Epithelial cell of proximal tubule (primary cell): ENCODE results near the gene LYVE1. TPM values are rescaled to one million over a fixed set of nuclear protein-coding genes. Genes with fewer than 3 reads are reported as not detected.
A peak's percentile ranks its signal among the peaks of the same experiment; 100 is the strongest.

ENCODE experiments used
- DNase-seq: peaks from one replicate; pipeline ENCODE4 v3.0.0-alpha.2; 2011; ENCODE audit warnings: low read depth
- H3K4me3 ChIP-seq: 2 replicates; pipeline ENCODE4 v1.5.1; 2011; ENCODE audit warnings: low read depth, mild to moderate bottlenecking, low read length
- total RNA-seq: library from RNA; depleted of rRNA; stranded (reverse); fragments of >200 nt; gene quantifications from 2 replicates; pipeline ENCODE4 v1.2.3, GENCODE V29; 2015
- TF ChIP-seq, protein P1 (sequence below): conservative IDR thresholded peaks from 2 replicates; pipeline ENCODE4 v1.5.1; 2012; ENCODE audit warnings: low read depth, mild to moderate bottlenecking, low read length

Gene LYVE1
- total RNA-seq, 1 donor from 2014 or later = 0.35 TPM

DNA sequence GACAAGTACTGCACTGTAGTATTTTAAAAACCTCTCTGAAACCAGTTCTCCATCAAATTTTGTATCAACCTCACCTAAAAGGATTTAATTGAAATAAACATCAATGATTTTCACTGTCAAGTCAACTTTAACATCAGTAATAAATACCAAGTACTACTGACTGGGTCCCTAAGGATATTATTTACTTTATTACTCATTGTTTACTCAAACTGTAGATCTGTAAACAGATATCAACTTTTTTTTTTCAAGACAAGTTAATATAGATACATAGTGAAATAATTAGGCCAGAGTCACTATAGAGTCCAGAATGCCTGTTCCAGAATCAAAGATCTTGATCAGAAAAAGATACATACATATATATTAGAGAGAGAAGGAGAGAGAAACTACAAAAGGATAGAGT lies 29.1 kb downstream of the LYVE1 start:
- TF ChIP-seq, protein P1, sequence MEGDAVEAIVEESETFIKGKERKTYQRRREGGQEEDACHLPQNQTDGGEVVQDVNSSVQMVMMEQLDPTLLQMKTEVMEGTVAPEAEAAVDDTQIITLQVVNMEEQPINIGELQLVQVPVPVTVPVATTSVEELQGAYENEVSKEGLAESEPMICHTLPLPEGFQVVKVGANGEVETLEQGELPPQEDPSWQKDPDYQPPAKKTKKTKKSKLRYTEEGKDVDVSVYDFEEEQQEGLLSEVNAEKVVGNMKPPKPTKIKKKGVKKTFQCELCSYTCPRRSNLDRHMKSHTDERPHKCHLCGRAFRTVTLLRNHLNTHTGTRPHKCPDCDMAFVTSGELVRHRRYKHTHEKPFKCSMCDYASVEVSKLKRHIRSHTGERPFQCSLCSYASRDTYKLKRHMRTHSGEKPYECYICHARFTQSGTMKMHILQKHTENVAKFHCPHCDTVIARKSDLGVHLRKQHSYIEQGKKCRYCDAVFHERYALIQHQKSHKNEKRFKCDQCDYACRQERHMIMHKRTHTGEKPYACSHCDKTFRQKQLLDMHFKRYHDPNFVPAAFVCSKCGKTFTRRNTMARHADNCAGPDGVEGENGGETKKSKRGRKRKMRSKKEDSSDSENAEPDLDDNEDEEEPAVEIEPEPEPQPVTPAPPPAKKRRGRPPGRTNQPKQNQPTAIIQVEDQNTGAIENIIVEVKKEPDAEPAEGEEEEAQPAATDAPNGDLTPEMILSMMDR = no peak
- no peak overlapping the region for H3K4me3 ChIP-seq

DNA sequence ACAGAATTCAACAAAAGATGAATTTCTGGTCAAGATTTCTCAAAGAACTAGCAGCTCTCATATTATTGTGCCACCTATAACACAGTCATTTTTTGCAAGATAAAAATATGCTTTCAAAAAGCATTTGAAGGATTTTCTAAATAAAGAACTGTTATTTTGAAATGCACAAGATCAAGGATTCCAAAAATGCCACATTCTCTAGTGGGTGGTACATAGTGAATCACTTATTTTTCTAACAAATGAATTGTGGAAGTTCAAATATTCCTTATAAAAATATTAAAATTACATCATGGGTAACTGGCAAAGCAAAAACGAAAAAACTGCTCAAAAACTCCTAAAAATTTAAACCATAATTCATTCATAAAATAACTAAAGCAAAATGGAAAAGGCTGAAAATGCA lies 29.5 kb downstream of the LYVE1 start:
- no peak overlapping the region for H3K4me3 ChIP-seq
- no peak for DNase-seq
- TF ChIP-seq, protein P1 = no peak

More for the DNA sequence above, 29.1 kb downstream of the LYVE1 start:
- DNase-seq = no peak

DNA sequence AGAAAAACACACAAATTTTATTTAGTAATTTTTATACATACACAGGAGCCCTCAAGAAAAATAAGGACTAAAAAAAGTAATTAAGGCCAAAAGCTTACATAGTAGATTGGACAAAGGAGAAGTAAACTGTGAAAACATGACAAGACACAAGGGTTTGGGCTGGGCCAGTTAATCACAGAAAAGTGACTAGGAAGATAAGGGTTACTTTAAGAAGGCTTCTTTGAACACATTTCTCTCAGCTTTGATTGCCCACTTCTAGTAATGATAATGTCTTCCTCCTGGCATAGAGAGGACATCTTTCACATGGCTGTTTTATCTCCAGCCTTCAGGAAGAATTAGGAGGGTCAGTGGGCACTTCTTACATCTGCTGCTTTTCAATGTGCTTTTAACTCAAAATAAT lies 30.9 kb downstream of the LYVE1 start:
- DNase-seq = no peak
- TF ChIP-seq, protein P1 = no peak
- H3K4me3 ChIP-seq = no peak overlapping the region

DNA sequence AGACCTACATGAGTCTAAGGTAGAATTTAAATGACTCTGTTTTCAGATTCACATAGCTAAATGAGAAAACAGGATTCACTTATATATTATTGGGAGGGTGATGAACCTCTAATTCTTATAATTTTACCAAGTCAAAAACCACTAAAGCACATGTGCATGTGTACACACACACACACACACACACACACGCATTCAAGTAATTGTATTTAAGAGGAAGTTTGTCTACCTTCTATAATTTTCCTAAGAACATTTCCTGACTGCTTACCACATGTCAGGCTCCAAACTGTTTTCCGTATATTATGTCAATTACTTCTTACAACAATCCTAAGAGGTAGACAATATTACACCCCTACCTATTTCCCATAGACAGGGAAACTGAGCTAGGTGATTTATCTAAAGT lies 34.1 kb downstream of the LYVE1 start:
- no peak for DNase-seq
- no peak overlapping the region for H3K4me3 ChIP-seq
- TF ChIP-seq, protein P1 = no peak

DNA sequence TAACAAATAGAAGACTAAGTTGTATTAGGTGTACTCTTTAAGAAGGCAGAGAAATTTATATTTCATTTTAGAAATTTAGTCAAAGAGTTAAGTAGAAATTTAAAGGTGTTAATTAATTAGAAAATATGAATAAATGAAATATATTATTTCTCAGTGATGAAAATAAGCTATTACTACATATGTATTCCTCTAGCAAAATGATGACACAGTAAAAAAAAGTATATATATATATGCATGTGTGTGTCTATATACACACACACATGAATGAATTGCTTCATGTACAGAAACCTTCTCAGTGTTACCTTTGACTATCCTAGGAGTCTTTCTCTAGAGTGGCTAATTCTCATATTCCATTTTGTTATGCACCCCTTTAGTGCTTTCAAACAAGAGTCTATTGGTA lies 35.1 kb downstream of the LYVE1 start:
- TF ChIP-seq, protein P1 = no peak
- no peak for DNase-seq
- H3K4me3 ChIP-seq = no peak overlapping the region

DNA sequence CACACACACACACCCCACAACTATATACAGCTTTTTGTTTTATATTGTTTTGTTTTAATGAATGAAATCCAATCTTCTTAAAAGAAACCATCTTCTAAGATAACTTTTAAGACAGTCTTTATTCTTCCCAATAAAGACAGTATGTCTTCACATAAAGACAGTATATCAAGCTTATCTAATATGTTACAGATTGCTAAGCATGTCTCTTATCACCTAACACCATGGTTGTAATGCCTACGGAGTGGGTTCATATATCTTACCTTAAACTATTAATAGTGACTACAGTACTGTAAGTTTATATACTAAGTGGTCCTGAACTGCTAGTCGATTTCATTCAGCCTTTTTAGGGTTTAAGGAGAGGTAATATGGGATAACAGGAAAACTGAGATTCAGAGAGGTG lies 35.9 kb downstream of the LYVE1 start:
- H3K4me3 ChIP-seq = no peak overlapping the region
- TF ChIP-seq, protein P1 = no peak
- DNase-seq = no peak

DNA sequence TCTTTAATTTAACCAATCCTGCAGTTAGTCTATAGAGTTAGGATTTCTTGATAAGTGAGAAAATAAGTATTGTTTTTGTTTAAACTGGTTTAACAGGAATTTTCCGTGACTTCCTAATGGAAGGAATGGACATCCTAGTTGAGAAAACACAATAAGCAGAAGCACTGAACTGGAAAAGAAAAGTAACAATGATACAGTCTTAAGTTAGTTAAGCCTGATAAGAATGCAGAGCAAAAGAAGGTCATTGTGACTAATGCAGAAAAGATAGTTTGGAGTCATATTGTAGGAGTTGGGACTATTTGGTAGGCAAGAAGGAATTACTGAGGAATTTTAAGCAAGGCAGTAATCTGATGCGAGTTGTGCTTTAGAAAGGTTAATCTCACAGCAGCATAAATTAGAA lies 39.2 kb downstream of the LYVE1 start:
- TF ChIP-seq, protein P1 = no peak
- H3K4me3 ChIP-seq = no peak overlapping the region
- peak; percentile 18 for DNase-seq
